HepG2 (cell line): ENCODE data around the gene ACKR4. TPM values are rescaled to one million over a fixed set of nuclear protein-coding genes. Genes with fewer than 3 reads are reported as not detected.
A peak's percentile ranks its signal among the peaks of the same experiment; 100 is the strongest.

ENCODE experiments used
- ATAC-seq: fragments of 200-7000 bp; cut with Tn5 transposase; 3 replicates; pipeline ENCODE4 v1.9.1; 2020; ENCODE audit warnings: mild to moderate bottlenecking, moderate library complexity
- BruUV-seq: library from RNA; stranded (reverse); fragments of 400-500 nt; replicated peaks from 2 replicates; lab custom pipeline; 2021; lab: Mats Ljungman, UMichigan
- CTCF ChIA-PET: fragments of 300-600 bp; formaldehyde crosslinking; extraction: SDS; loops from one replicate; lab custom pipeline; 2021; ENCODE audit warnings: low total read pairs, inconsistent platforms, low intra/inter-chr PET ratio; lab: Yijun Ruan, JAX
- POLR2A ChIA-PET: fragments of 350-600 bp; sonication (Branson Sonifier 250); formaldehyde crosslinking; loops from one replicate; lab custom pipeline; 2020; ENCODE audit warnings: antibody characterized with exemption, inconsistent platforms; lab: Yijun Ruan, JAX
- DNase-seq: peaks from one replicate; pipeline ENCODE4 v3.0.0-alpha.2; 2015; ENCODE audit warnings: low spot score
- FAIRE-seq: peaks from 3 replicates; lab custom pipeline; 2011; peaks lifted over from hg19 to GRCh38; lab: Jason Lieb, UNC
- H2AFZ ChIP-seq: one replicate; pipeline ENCODE4 v1.6.1; 2011; ENCODE audit warnings: low read length, inconsistent platforms
- H3K27ac ChIP-seq: fragments of 300-600 bp; 3 replicates; pipeline ENCODE4 v1.8.0; 2011; ENCODE audit warnings: mixed run types, mild to moderate bottlenecking, mixed read lengths, low read length, inconsistent platforms; ENCODE audit not compliant: insufficient read depth; ENCODE audit errors: extremely low read length
- H3K27me3 ChIP-seq, 2 experiments: fragments of 200-600 bp in 1 of 2; 2 replicates in 1 of 2; 3 replicates in 1 of 2; pipeline versions ENCODE4 v1.6.0 to v1.8.0; 2011; ENCODE audit warnings: low read length in 2 of 2, mild to moderate bottlenecking in 2 of 2, moderate library complexity in 2 of 2, inconsistent platforms in 1 of 2; ENCODE audit not compliant: insufficient read depth in 2 of 2, control insufficient read depth in 1 of 2
- H3K36me3 ChIP-seq, 2 experiments: fragments of 200-600 bp in 1 of 2; replicated peaks in 1 of 2; 2 replicates in 1 of 2; 3 replicates in 1 of 2; pipeline versions ENCODE4 v1.5.1 to v1.8.0; 2011; ENCODE audit warnings: low read length in 2 of 2, inconsistent platforms in 1 of 2; ENCODE audit not compliant: insufficient read depth in 2 of 2, control insufficient read depth in 1 of 2
- H3K4me1 ChIP-seq: 2 replicates; pipeline ENCODE4 v1.5.1; 2012; ENCODE audit warnings: low read length, inconsistent platforms; ENCODE audit not compliant: insufficient read depth
- H3K4me2 ChIP-seq: 2 replicates; pipeline ENCODE4 v1.6.0; 2011; ENCODE audit warnings: low read depth, low read length, inconsistent platforms
- H3K4me3 ChIP-seq, 3 experiments: fragments of 200-600 bp in 1 of 3; sonication (generic), shearing (Covaris generic) in 1 of 3; replicated peaks in 1 of 3; 2 replicates each; pipeline ENCODE4 v1.5.1; 2011 to 2016; ENCODE audit warnings: low read length in 3 of 3, inconsistent platforms in 2 of 3, low read depth in 2 of 3, mild to moderate bottlenecking in 2 of 3, control low read depth in 1 of 3, mixed read lengths in 1 of 3; ENCODE audit not compliant: insufficient read depth in 1 of 3
- H3K79me2 ChIP-seq: one replicate; pipeline ENCODE4 v1.6.1; 2011; ENCODE audit warnings: low read length, inconsistent platforms; ENCODE audit not compliant: insufficient read depth
- H3K9ac ChIP-seq: 2 replicates; pipeline ENCODE4 v1.6.0; 2011; ENCODE audit warnings: mild to moderate bottlenecking, low read depth, low read length, inconsistent platforms; ENCODE audit not compliant: insufficient read depth
- H3K9me3 ChIP-seq: 2 replicates; pipeline ENCODE4 v1.5.1; 2012; ENCODE audit warnings: mild to moderate bottlenecking, low read length
- H4K20me1 ChIP-seq: 2 replicates; pipeline ENCODE4 v1.6.0; 2011; ENCODE audit warnings: inconsistent platforms, mild to moderate bottlenecking, low read length, moderate library complexity; ENCODE audit not compliant: insufficient read depth
- CREB1 ChIP-seq, 2 experiments: fragments of 450-650 bp in 1 of 2; IDR thresholded peaks; 2 replicates each; pipeline ENCODE4 v1.6.1; 2016 to 2017; ENCODE audit warnings: control low read depth in 1 of 2, mild to moderate bottlenecking in 1 of 2, missing compliant biosample characterization in 1 of 2, missing genetic modification characterization in 1 of 2
- FOXA1 ChIP-seq, 2 experiments: fragments of 450-650 bp in 1 of 2; sonication (generic) in 1 of 2; formaldehyde crosslinking in 1 of 2; IDR thresholded peaks; 2 replicates each; pipeline versions ENCODE4 v1.4.0 to v1.6.1; 2016 to 2020; ENCODE audit warnings: missing genetic modification reagents in 1 of 2
- FOXO4 ChIP-seq: sonication (generic); formaldehyde crosslinking; conservative IDR thresholded peaks from 2 replicates; pipeline ENCODE4 v1.8.1; 2023; ENCODE audit warnings: missing genetic modification reagents
- GLI4 ChIP-seq: sonication (generic); formaldehyde crosslinking; IDR thresholded peaks from 2 replicates; pipeline ENCODE4 v1.5.1; 2020; ENCODE audit warnings: missing genetic modification reagents, mild to moderate bottlenecking, moderate library complexity, borderline replicate concordance
- HMG20B ChIP-seq: conservative IDR thresholded peaks from 2 replicates; pipeline ENCODE4 v1.6.1; 2016; ENCODE audit warnings: missing genetic modification reagents, missing compliant biosample characterization
- MXI1 ChIP-seq: IDR thresholded peaks from 3 replicates; pipeline ENCODE4 v1.6.1; 2012; ENCODE audit warnings: low read depth, low read length, inconsistent platforms, borderline replicate concordance
- SCMH1 ChIP-seq: sonication (generic); formaldehyde crosslinking; IDR thresholded peaks from 2 replicates; pipeline ENCODE4 v1.9.0; 2021; ENCODE audit warnings: missing genetic modification reagents, mild to moderate bottlenecking, borderline replicate concordance
- YEATS2 ChIP-seq: sonication (generic); formaldehyde crosslinking; IDR thresholded peaks from 2 replicates; pipeline ENCODE4 v1.4.0; 2020; ENCODE audit warnings: missing genetic modification reagents, borderline replicate concordance
- ZKSCAN8 ChIP-seq: IDR thresholded peaks from 2 replicates; pipeline ENCODE4 v1.6.1; 2016; ENCODE audit warnings: borderline replicate concordance, missing genetic modification reagents, missing compliant biosample characterization
- ZNF232 ChIP-seq: sonication (generic); formaldehyde crosslinking; IDR thresholded peaks from 2 replicates; pipeline ENCODE4 v1.4.0; 2020; ENCODE audit warnings: missing genetic modification reagents, borderline replicate concordance
- ZNF318 ChIP-seq: sonication (generic); formaldehyde crosslinking; IDR thresholded peaks from 2 replicates; pipeline ENCODE4 v1.4.0; 2020; ENCODE audit warnings: mild to moderate bottlenecking, missing genetic modification reagents
- ZNF367 ChIP-seq: sonication (generic); formaldehyde crosslinking; IDR thresholded peaks from 2 replicates; pipeline ENCODE4 v1.4.0; 2020; ENCODE audit warnings: missing genetic modification reagents, borderline replicate concordance
- ZSCAN25 ChIP-seq: sonication (generic); formaldehyde crosslinking; IDR thresholded peaks from 2 replicates; pipeline ENCODE4 v1.8.0; 2022; ENCODE audit warnings: mild to moderate bottlenecking, missing genetic modification reagents
- in situ Hi-C: cut with HindIII; loops from 2 replicates; pipeline ENCODE4 v1.10.0; 2017; ENCODE audit warnings: low pct_unique_long_range_greater_than_20kb; ENCODE audit not compliant: extremely low pct_ligation_motif_present
- intact Hi-C: fragments of 100-400 bp; cut with micrococcal nuclease; formaldehyde crosslinking; loops from one replicate; pipeline ENCODE4 v1.10.0; 2022; ENCODE audit not compliant: unreplicated experiment
- polyA plus RNA-seq, 8 experiments: library from polyadenylated mRNA; depleted of rRNA in 3 of 8; stranded (reverse) in 7 of 8; unstranded in 1 of 8; fragments of >200 nt; fragmentation: Illumina TruSeq in 4 of 8; extraction: Trizol in 4 of 8; gene quantifications; 2 replicates each; pipeline versions ENCODE4 v1.2.1 to v1.2.3, GENCODE V29; 2011 to 2016; ENCODE audit warnings: low read depth in 4 of 8, missing spikeins in 1 of 8, mixed read lengths in 1 of 8; ENCODE audit not compliant: insufficient read depth in 1 of 8
- total RNA-seq, 5 experiments: library from RNA; depleted of rRNA; stranded (reverse); fragments of >200 nt; fragmentation: Illumina TruSeq; extraction: Trizol; gene quantifications; 2 replicates each; pipeline ENCODE4 v1.2.3, GENCODE V29; 2016; ENCODE audit warnings: low read depth in 1 of 5

ACKR4 gene
- total and polyA plus RNA-seq, 2 of the 13 experiments (the other 11 are each of a cell fraction or from before 2014, with no cell fraction given): 0.16 TPM; not detected in 1

- no peaks in the 10 kb centered on the region for H4K20me1 ChIP-seq
- intact Hi-C loops (no loop called here), in situ Hi-C loops (loop anchor here (25.0 kb wide), 1 partner anchor 837 kb away; no protein-coding TSS in a partner anchor)
- no peaks in the 10 kb centered on the region for H3K27me3 ChIP-seq
- H3K9ac ChIP-seq: no peak overlapping the region
- H3K36me3 ChIP-seq: no peaks in the 10 kb centered on the region
- no peaks in the 10 kb centered on the region for H3K79me2 ChIP-seq
- no peak overlapping the region for H3K4me2 ChIP-seq
- DNase-seq: no peak
- peak; percentile 19; the same call in 1 of the 3 replicates for ATAC-seq
- ChIA-PET POLR2A (interaction anchor here (0.9 kb wide), 1 partner anchor 110 kb away, joined by 3 read pairs; the partner anchor contains the start of genes ACAD11 and UBA5), CTCF (no interaction called here)
- no peak overlapping the region for H2AFZ ChIP-seq
- H3K4me1 ChIP-seq: peaks cover 19% of the 10 kb centered on the region
- H3K27ac ChIP-seq: no peak overlapping the region
- no peak for FAIRE-seq
- H3K4me3 ChIP-seq: no peak overlapping the region
- H3K9me3 ChIP-seq: no peaks in the 10 kb centered on the region
- BruUV-seq: no TSS peak
- no peak for TF ChIP-seq GLI4
- no peak for TF ChIP-seq CREB1 (IDR thresholded peaks at IDR 0.05)
- TF ChIP-seq CREB1 (CRISPR knock-in tag; IDR thresholded peaks at IDR 0.05): no peak
- TF ChIP-seq HMG20B (CRISPR knock-in tag): no peak
- no peak for TF ChIP-seq FOXO4 (CRISPR knock-in tag)
- TF ChIP-seq ZNF367 (CRISPR knock-in tag): no peak
- TF ChIP-seq YEATS2 (CRISPR knock-in tag): no peak
- no peak for TF ChIP-seq MXI1
- TF ChIP-seq FOXA1 (IDR thresholded peaks at IDR 0.05): no peak
- no peak for TF ChIP-seq FOXA1 (CRISPR knock-in tag; IDR thresholded peaks at IDR 0.05)
- TF ChIP-seq ZNF232 (CRISPR knock-in tag): no peak
- TF ChIP-seq ZKSCAN8: no peak
- TF ChIP-seq SCMH1 (CRISPR knock-in tag): no peak
- TF ChIP-seq ZNF318 (CRISPR knock-in tag): no peak
- no peak for TF ChIP-seq ZSCAN25
Observed at GRCh38 chr3:132549890-132550578, 47.0 kb upstream of the ACKR4 start.
